OCI-M1 (cell line): ENCODE data around the gene RAN.
"Not testable (repeated sequence)": the region's sequence is repeated elsewhere in the genome, so short reads cannot be mapped to it uniquely, and the experiment has no call there.

Experiments used
- DNase-seq: peaks from one replicate; lab custom pipeline; 2025; lab: John Stamatoyannopoulos, UW

RAN gene

DNA sequence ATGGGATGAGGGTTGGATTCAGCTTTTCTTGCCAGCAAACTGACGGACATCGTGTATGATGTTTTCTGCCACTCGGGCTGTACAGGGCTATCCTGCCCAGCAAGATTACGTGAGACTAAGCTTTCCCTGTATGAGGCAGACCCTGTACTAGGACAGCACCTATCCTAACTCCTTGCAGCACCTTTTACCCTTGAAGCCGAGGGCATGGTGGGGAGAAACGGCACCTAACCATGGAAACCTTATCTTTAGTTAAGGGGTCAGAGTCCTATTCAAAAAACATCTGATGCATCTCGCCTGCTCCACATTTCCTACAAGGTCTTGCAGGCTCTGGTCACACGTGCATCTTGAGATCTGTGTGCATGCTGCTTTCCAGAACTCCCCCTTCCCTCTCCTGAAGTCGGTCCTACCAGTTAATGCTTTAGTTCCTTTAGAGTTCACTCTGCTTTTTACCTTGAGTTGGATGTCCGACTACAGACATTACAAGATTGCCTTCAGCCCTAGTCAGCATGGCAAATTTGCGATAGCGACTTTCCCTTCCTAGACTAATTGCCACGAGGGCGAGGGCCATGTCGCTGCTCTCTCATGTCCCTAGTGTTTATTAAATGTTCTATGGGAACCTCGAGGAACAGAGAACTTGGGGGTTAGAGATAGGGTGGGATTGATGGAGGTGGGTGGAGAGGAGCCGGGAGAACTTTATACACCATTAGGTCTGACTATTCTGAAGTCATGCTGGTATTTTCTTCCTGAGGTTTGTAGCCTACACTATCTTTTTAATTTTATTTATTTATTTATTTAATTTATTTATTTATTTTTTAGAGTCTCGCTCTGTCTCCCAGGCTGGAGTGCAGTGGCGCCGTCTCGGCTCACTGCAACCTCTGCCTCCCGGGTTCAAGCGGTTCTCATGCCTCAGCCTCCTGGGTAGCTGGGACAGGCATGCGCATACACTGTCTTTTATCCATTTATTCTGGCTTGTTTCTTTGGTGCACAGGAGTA is 6.6 kb downstream of the RAN start:
- DNase-seq = peak; percentile 35

DNA sequence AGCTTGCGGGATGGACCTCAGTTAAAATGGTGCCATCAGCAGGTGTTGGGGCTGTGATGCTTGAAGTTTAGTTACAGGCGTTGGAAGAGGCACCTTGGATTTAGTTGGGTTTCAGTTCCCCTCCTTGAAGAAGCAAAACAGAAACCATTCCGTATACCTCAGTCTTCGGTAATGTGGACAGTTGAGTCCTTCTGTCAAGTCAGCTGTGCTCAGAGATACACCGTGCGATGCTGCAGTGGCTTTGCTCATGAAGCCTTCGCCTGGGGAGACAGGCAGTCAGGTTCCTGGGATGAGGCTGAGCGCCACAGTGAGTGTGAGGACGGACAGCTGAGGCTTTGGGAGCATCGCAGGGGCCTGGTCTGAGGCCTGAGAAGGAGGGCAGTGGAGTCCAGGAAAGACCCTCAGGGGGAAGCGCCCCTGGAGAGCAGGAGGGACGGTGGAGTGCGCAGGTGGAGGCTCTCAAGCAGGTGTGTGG is 7.4 kb downstream of the RAN start:
- no peak for DNase-seq

DNA sequence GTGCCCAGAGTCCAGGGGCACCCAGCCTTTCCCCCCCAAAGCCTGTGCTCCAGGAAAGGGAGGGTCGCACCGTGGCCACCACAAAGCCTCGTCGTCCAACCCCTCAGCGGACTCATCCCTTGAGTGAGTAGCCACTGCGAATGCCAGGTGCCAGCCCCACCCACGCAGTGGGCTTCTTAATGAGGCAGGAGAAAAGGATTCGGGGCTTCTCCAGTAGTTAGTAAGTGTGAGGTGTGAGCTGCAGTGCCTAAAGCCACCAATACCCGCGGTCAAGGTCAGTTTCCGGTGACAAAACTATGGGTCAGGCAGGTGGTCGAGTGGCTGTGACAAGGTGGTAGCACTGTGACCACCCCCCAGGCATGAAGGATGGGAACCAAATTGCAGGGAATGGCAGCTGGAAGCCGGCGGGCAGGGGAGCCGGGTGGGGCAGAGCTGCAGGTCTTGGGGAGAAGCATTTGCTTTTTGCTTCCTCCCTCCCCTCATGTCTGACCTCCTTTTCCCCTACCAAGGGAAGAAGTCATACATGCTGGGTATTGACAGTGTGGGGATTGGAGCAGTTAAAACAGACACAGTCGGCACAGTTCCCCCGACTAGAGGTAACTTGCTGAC is 8.0 kb downstream of the RAN start:
- no peak for DNase-seq

DNA sequence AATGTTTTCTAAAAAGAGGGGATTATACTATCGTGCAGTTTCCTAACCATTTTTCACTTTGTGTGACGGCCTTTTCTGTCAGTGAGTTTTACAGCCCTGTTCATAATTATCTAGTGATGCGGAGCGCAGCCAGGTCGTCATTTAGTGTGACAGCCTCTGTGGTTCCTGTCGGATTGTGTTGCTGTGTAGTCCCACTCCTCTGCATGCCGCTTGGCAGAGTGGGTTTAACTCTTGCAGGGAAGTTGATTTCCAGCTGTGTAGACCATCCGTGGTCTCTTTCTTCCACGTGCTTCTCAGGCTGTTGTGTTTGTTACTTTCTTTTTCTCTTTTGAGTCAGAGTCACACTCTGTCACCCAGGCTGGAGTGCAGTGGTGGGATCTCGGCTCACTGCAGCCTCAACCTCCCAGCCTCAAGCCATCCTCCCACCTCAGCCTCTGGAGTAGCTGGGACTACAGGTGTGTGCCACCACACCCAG is 8.6 kb downstream of the RAN start:
- DNase-seq = peak; percentile 39

DNA sequence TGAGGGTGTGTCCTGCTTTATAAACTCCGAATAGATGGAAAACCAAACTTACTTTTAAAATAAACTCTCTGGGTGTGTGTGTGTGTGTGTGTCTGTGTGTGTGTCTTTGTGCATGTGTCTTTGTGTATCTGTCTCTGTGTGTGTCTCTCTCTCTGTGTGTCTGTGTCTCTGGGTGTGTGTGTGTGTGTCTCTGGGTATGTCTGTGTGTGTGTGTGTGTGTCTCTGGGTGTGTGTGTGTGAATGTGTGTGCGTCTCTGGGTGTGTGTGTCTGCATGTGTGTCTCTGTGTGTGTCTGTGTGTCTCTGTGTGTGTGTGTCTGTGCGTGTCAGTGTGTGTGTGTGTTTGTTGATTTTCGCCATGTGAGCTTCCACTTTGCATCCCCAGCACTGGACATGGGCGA is 9.2 kb downstream of the RAN start:
- no peak for DNase-seq

DNA sequence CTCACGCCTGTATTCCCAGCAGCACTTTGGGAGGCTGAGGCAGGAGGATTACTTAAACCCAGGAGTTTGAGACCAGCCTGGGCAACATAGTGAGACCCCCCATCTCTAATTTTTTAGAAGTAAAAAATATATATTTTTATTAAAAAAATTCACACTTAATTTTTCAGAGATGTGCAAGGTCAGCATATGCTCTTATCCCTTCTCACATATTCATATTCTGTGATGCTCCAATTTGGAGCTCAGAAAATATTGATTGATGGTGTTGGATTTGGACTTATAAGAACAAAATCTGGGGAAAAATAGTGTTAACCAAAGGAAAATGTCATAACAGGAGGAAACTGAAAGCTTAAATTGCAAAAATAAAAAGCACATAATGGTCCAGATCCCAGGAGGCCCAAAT is 9.7 kb downstream of the RAN start:
- DNase-seq = no peak

DNA sequence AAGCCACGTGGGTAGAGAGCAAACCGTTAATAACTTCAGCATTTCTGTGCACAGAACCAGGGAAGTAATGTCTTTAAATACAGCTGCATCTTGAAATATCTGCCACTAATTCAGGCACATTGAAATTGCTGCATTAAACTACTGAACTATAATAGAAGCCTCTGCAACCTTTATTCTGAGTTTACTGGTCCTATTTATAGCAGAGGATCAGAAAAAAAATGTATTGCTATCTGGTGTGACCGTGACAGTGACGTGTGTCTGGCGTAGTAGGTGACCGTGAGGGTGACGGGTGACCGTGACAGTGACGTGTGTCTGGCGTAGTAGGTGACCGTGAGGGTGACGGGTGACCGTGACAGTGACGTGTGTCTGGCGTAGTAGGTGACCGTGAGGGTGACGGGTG is 15.3 kb downstream of the RAN start:
- not testable (repeated sequence) for DNase-seq

DNA sequence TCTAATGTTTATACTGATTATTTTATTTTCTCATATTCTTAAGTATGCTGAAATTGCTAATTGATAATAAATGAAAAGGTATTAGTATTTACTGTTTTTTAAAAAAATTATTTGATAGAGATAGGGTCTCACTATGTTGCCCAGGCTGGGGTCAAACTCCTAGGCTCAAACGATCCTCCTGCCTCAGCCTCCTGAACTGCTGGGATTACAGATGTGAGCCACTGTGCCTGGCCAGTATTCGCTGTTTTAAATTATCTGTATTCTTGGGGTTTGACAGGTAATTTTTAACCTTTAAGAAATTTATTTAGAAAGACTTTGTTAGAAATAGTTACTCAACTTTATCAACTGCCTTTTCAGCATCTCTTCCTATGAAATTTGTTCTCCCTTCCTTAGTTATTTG is 32.2 kb downstream of the RAN start:
- no peak for DNase-seq

DNA sequence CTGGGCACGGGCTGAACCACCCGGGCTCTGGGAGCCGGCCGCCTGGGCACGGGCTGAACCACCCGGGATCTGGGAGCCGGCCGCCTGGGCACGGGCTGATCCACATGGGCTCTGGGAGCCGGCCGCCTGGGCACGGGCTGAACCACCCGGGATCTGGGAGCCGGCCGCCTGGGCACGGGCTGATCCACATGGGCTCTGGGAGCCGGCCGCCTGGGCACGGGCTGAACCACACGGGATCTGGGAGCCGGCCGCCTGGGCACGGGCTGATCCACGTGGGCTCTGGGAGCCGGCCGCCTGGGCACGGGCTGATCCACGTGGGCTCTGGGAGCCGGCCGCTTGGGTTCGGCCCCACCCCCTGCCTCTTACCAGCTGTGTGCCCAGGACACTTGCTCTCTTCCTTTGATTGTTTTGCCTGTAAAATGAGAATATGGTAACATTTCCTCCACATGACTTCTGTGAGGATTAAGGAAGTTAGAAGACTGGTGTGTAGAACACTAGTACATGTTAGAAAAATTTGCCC is 33.1 kb downstream of the RAN start:
- DNase-seq = not testable (repeated sequence)

DNA sequence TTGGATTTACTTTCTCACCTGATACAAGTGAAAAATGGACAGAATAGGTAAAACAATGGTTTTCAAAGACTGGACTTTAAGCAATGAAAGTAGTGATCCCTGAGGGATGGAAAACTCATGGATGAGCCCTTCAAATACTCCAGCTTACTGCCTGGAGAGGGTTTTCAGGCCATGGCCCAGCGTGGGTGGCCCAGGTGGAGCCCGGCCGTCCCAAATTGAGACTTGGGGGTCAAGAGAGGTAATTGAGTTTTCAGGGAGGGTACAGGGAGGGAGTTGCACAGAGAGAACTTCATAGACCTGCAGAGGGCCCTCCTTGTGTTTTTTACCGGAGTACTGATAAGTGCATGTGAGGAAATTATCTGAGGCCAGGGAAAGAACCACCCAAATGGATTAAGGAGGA is 37.2 kb downstream of the RAN start:
- no peak for DNase-seq

DNA sequence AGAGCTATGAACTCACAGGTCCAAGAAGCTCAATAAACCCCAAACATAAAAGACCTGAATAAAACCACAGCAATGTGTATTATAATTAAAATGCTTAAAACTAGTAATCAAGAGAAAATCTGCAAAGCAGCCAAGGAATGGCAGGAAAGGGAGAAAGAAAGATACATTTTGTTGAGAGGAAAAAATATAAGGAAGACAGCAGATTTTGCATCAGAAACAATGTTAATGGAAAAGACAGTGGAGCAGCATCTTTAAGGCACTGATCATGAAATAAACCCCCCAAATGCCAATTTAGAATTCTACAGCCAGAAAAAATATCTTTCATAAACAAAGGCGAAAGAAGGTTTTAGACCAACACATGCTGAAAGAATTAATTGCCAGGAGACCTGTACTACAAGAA is 39.3 kb downstream of the RAN start:
- no peak for DNase-seq

DNA sequence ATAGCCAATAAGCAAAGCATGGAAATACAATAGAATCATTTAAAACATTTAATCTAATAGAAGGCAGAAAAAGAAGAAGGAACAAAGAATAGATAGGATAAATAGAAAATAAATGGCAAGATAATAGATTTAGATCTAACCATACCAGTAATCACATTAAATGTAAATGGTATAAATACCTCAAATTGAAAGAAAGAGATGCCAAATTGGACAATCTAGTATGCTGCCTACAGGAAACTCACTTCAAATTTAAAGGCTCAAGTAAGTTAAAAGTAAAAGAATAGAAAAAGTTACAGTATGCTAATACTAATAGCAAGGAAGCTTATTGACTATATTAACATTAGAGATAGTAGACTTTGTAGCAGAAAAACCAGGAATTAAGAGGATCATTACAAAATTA is 40.1 kb downstream of the RAN start:
- DNase-seq = no peak

DNA sequence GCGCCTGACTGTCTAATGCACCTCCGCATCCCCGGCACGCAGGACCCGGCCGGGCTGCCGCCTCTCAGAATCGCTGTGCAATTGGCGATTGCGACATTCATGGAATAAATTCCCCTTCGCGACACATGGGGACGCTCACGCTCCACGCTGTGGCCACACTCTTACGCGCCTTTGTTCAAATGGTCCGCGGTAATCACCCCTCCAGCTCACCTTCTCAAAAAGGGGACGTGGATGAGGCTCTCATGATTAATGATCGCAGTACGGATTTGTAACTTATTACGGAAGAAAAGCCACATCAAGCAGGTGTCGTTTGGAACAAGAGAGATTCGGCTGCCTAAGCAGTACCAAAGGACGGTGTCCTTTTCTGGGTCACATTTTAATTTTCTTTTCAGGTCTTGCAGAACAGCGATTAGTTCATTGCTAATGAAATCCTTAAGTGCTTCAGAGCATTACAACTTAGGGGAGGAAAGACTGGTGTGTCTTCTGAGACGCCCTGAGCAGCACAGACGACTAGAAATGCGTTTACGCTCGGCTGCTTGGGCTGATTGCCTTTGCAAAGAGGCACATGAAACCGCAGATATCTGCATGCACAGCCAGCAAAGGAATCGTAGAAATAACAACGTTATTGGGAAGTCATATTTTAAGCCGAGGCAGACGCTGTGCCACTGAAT is 44.5 kb downstream of the RAN start:
- DNase-seq = peak; percentile 61

DNA sequence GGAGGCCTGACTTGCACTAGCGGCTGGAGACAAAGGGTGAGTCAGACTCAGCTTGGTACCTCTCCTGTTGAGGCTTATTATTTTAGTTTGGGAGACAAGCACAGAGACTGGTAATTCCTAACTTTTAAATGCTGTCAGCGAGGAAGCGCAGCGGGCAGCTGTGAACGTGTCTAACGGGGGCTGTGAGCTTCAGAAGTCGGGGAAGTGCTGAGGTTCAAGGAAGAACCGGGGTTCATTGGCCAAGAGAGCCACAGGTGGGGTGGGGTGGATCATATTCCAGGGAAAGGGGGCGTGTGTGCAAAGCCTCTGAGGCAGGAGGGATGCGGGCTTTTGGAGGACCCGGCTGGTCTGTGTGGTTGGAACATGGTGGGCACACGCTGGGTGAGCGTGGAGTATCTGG is 45.7 kb downstream of the RAN start:
- DNase-seq = no peak

DNA sequence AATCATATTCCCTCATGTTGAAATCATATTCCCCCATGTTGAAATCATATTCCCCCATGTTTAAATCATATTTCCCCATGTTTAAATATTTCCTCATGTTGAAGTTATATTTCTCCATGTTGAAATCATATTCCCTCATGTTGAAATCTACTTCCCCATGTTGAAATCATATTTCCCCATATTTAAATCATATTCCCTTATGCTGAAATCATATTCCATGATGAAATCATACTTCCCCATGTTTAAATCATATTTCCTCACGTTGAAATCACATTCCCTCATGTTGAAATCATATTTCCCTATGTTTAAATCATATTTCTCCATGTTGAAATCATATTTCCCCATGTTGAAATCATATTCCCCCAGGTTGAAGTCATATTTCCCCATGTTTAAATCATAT is 47.2 kb downstream of the RAN start:
- DNase-seq = no peak

DNA sequence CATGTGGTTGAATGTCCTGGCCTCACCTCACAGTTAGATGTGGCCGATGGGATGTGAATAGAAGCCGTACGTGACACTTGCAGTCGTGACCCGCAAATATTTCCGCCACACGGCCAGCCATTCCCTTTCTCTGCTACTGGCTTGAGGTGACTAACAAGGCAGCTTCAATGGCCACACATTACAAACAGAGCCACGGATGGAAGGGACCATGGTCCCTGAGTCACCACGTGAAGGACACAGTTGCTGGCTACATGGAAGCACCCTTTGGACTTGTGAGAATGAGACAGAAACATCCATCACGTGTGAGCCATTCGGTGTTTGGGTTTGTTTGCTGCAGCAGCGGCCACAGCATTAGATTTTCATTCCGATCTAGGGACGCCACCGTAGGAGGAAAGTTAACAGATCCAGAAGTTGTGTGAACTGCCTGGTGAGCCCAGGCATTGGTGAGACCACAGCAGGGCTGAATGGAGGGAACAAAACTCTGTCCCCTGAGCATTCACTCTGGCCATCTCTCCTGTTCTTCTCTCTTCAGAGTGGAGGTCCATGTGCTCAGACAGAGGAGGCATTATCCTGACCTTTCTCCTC is 48.3 kb downstream of the RAN start:
- DNase-seq = no peak

DNA sequence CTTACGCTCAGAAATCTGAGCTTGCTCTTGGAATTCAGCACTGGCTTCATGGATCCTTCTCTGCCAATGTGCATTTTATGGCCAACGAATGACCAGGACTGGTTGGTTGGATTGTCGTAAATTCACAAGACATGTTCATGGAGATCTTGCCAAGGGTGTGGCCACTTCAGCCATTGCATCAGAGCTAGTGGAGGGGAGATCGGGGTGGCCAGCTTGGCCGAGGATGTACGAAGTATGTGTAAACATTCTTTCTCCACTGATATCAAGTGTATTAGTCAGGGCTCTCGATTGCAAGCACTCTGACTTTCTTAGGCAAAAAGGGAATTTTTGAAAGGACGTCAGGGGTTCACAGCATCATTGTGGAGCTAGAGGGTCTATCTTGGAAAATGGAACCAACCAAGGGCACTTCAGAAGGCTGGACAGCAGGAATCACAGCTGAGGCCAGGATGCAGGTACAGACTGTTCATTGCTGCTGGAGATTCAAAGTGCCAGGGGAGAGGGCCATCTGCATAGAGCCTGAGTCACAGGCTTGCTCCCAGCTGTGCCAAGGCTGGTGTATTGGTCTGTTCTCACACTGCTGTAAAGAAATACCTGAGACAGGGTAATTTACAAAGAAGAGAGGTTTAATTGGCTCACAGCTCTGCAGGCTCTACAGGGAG is 49.0 kb downstream of the RAN start:
- no peak for DNase-seq

DNA sequence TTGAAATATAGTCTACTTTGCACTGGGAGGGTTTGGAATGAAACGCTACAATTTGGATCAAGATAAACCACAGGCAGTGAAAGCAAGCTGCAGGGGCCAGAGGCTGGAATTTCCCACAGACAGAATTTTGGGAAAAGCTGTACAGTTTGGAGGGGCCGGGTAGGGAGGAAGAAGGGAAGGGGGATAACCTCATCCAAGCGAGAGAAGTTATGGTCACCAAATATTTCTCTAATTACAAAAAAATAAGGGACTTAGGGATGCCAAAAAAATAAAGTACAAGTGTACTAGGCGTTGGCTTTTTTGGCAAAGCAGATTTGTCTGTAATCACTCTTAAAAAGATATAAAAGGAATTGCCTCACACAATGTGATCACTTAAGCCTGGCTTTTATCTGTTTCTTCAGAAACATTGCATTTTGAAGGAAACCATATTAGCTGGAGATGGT is 50.7 kb downstream of the RAN start:
- no peak for DNase-seq

DNA sequence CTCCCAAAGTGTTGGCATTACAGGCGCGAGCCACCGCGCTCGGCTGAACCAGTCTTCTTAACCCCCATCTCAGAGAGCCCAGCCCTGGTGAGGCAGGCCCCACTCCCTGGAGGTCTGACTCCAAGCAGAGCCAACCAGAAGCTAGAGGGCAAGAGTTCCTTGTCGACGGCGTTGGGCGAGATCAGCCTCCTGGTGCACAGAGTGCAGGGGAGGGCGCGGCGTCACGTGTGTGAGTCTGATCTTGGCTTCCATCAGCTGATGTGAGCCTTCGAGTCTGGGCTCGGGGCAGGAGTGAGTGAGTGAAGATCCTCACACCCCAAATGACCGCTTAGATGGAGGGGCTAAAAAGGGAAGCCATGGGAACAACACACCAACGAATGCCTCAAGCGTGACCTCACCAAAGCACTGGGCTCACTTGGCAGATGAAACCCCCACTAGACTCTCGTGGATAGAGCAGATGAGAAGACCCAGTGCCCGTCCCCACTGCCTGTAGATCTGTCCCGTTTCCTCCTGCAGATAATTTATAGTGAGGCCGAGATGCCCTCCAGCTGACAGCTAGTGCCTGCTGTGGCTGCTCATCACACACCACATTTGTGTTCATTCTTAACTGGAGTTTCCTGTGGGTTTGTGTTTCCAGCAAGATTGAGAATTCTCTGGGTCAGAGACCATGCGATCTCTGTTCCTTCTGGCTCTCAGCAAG is 53.2 kb downstream of the RAN start:
- DNase-seq = no peak

DNA sequence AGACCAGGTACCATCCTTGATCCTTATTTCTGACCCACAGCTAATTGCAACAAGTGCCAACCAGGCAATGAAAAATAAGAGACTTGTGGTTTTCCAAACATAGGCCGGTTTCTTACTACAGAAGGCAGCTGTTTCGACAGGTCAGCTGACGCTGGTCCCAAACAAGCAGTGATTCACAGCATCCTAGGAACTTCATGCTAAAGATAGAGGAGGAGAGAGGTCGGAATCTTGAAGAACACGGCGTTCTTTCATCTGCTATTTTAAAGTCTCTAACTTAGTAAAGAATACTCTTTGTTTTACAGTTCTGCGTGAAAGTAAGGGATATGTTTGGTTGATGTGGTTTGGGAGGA is 53.8 kb downstream of the RAN start:
- no peak for DNase-seq
